ENCODE measurements around the gene CCM2.

The CCM2 gene

GRCh38 chr7:44965937-44966730 is 33.9 kb upstream of the CCM2 start:
- Mint-ChIP-seq H3K4me3 (no peak overlapping the region), H3K27ac (no peak overlapping the region), H3K36me3 (peaks cover 36% of the 10 kb centered on the region), H3K4me1 (peaks cover 13% of the 10 kb centered on the region), H3K9me3 (no peaks in the 10 kb centered on the region), H3K27me3 (no peaks in the 10 kb centered on the region)
- no peak for ATAC-seq

GRCh38 chr7:44966731-44967538 is 33.1 kb upstream of the CCM2 start:
- no peaks in the 10 kb centered on the region for H3K27me3 Mint-ChIP-seq
- no peak for ATAC-seq
- H3K4me3 Mint-ChIP-seq = no peak overlapping the region
- peak overlapping the region; percentile 73 for H3K27ac Mint-ChIP-seq
- no peaks in the 10 kb centered on the region for H3K9me3 Mint-ChIP-seq
- peaks cover 41% of the 10 kb centered on the region for H3K36me3 Mint-ChIP-seq
- peaks cover 17% of the 10 kb centered on the region for H3K4me1 Mint-ChIP-seq

GRCh38 chr7:44967571-44968446 is 32.2 kb upstream of the CCM2 start:
- peaks cover 50% of the 10 kb centered on the region for H3K36me3 Mint-ChIP-seq
- H3K27me3 Mint-ChIP-seq = no peaks in the 10 kb centered on the region
- no peak overlapping the region for H3K4me3 Mint-ChIP-seq
- ATAC-seq = no peak
- peaks cover 24% of the 10 kb centered on the region for H3K4me1 Mint-ChIP-seq
- no peaks in the 10 kb centered on the region for H3K9me3 Mint-ChIP-seq
- H3K27ac Mint-ChIP-seq = peak overlapping the region; percentile 73

GRCh38 chr7:44969049-44969700 is 30.8 kb upstream of the CCM2 start:
- no peak overlapping the region for H3K27ac Mint-ChIP-seq
- H3K4me3 Mint-ChIP-seq = no peak overlapping the region
- no peaks in the 10 kb centered on the region for H3K27me3 Mint-ChIP-seq
- H3K4me1 Mint-ChIP-seq = peaks cover 28% of the 10 kb centered on the region
- no peaks in the 10 kb centered on the region for H3K9me3 Mint-ChIP-seq
- no peak for ATAC-seq
- H3K36me3 Mint-ChIP-seq = peaks cover 42% of the 10 kb centered on the region

- Mint-ChIP-seq H3K4me3 (no peak overlapping the region), H3K36me3 (peaks cover 46% of the 10 kb centered on the region), H3K9me3 (no peaks in the 10 kb centered on the region), H3K4me1 (peaks cover 35% of the 10 kb centered on the region), H3K27ac (no peak overlapping the region), H3K27me3 (no peaks in the 10 kb centered on the region)
- ATAC-seq = no peak
Measured at GRCh38 chr7:44969701-44970522, 30.1 kb upstream of the CCM2 start.

GRCh38 chr7:44970523-44971051 is 29.4 kb upstream of the CCM2 start:
- no peak overlapping the region for H3K4me3 Mint-ChIP-seq
- no peak for ATAC-seq
- H3K4me1 Mint-ChIP-seq = peaks cover 42% of the 10 kb centered on the region
- H3K27ac Mint-ChIP-seq = no peak overlapping the region
- H3K27me3 Mint-ChIP-seq = no peaks in the 10 kb centered on the region
- peaks cover 46% of the 10 kb centered on the region for H3K36me3 Mint-ChIP-seq
- no peaks in the 10 kb centered on the region for H3K9me3 Mint-ChIP-seq

- no peaks in the 10 kb centered on the region for H3K9me3 Mint-ChIP-seq
- H3K27me3 Mint-ChIP-seq = no peaks in the 10 kb centered on the region
- H3K36me3 Mint-ChIP-seq = peaks cover 45% of the 10 kb centered on the region
- H3K4me3 Mint-ChIP-seq = no peak overlapping the region
- H3K4me1 Mint-ChIP-seq = peaks cover 48% of the 10 kb centered on the region
- ATAC-seq = no peak
- H3K27ac Mint-ChIP-seq = peak overlapping the region; percentile 79
Measured at GRCh38 chr7:44971188-44971901, 28.7 kb upstream of the CCM2 start.

- H3K27ac Mint-ChIP-seq = peak overlapping the region; percentile 79
- H3K4me1 Mint-ChIP-seq = peaks cover 54% of the 10 kb centered on the region
- no peaks in the 10 kb centered on the region for H3K9me3 Mint-ChIP-seq
- no peaks in the 10 kb centered on the region for H3K27me3 Mint-ChIP-seq
- H3K36me3 Mint-ChIP-seq = peaks cover 46% of the 10 kb centered on the region
- no peak for ATAC-seq
- no peak overlapping the region for H3K4me3 Mint-ChIP-seq
Measured at GRCh38 chr7:44971902-44972441, 28.0 kb upstream of the CCM2 start.

- Mint-ChIP-seq H3K27ac (peak overlapping the region; percentile 79), H3K9me3 (no peaks in the 10 kb centered on the region), H3K4me1 (peaks cover 53% of the 10 kb centered on the region), H3K4me3 (no peak overlapping the region), H3K36me3 (peaks cover 49% of the 10 kb centered on the region), H3K27me3 (no peaks in the 10 kb centered on the region)
- no peak for ATAC-seq
Measured at GRCh38 chr7:44972562-44972961, 27.4 kb upstream of the CCM2 start.

- peaks cover 58% of the 10 kb centered on the region for H3K4me1 Mint-ChIP-seq
- peak overlapping the region; percentile 10 for H3K27ac Mint-ChIP-seq
- no peaks in the 10 kb centered on the region for H3K9me3 Mint-ChIP-seq
- H3K27me3 Mint-ChIP-seq = no peaks in the 10 kb centered on the region
- H3K4me3 Mint-ChIP-seq = no peak overlapping the region
- H3K36me3 Mint-ChIP-seq = peaks cover 55% of the 10 kb centered on the region
- no peak for ATAC-seq
Measured at GRCh38 chr7:44973610-44974401, 26.2 kb upstream of the CCM2 start.

GRCh38 chr7:44974549-44974948 is 25.5 kb upstream of the CCM2 start:
- Mint-ChIP-seq H3K27ac (peak overlapping the region; percentile 97), H3K36me3 (peaks cover 55% of the 10 kb centered on the region), H3K4me1 (peaks cover 66% of the 10 kb centered on the region), H3K9me3 (no peaks in the 10 kb centered on the region), H3K4me3 (peak overlapping the region; percentile 15), H3K27me3 (no peaks in the 10 kb centered on the region)
- no peak for ATAC-seq

GRCh38 chr7:44975331-44976039 is 24.5 kb upstream of the CCM2 start:
- peaks cover 55% of the 10 kb centered on the region for H3K36me3 Mint-ChIP-seq
- H3K4me1 Mint-ChIP-seq = peaks cover 75% of the 10 kb centered on the region
- H3K9me3 Mint-ChIP-seq = no peaks in the 10 kb centered on the region
- no peak for ATAC-seq
- no peak overlapping the region for H3K4me3 Mint-ChIP-seq
- peak overlapping the region; percentile 97 for H3K27ac Mint-ChIP-seq
- H3K27me3 Mint-ChIP-seq = no peaks in the 10 kb centered on the region

All from stimulated activated memory B cell treated with anti-CD40 and anti-IgM and Interleukin-4, amounts not matched to agents 10 μg/mL and 1 μg/mL and 100 μg/mL, for 72 hours (primary cell).